Measurements from ENCODE around the gene GNRH2.
"Not testable (repeated sequence)": the region's sequence is repeated elsewhere in the genome, so short reads cannot be mapped to it uniquely, and the experiment has no call there.

GNRH2 gene

GRCh38 chr20:3075315-3075714 lies 31.9 kb downstream of the GNRH2 start:
- DNase-seq: not testable (repeated sequence)

- no peak for DNase-seq
Measured at GRCh38 chr20:3077618-3078134, 34.3 kb downstream of the GNRH2 start.

GRCh38 chr20:3080939-3081388 lies 37.5 kb downstream of the GNRH2 start:
- no peak for DNase-seq

- DNase-seq: no peak
Measured at GRCh38 chr20:3081641-3082040, 38.2 kb downstream of the GNRH2 start.

- DNase-seq: no peak
Measured at GRCh38 chr20:3082306-3082951, 39.0 kb downstream of the GNRH2 start.

GRCh38 chr20:3082955-3083952 lies 39.8 kb downstream of the GNRH2 start:
- no peak for DNase-seq

- DNase-seq: no peak
Measured at GRCh38 chr20:3084283-3084985, 41.0 kb downstream of the GNRH2 start, which contains the start of gene AVP. AVP (minus strand) TSS chr20:3084724; CDS start chr20:3084674, 50 bp downstream.

- DNase-seq: no peak
Measured at GRCh38 chr20:3084986-3085360, 41.6 kb downstream of the GNRH2 start.

- no peak for DNase-seq
Measured at GRCh38 chr20:3085571-3086072, 42.2 kb downstream of the GNRH2 start.

- no peak for DNase-seq
Measured at GRCh38 chr20:3088031-3088430, 44.6 kb downstream of the GNRH2 start.

- DNase-seq: no peak
Measured at GRCh38 chr20:3090565-3090964, 47.1 kb downstream of the GNRH2 start.

- peak; percentile 34 for DNase-seq
Measured at GRCh38 chr20:3092611-3093379, 49.4 kb downstream of the GNRH2 start.

- DNase-seq: no peak
Measured at GRCh38 chr20:3093861-3094361, 50.5 kb downstream of the GNRH2 start.

GRCh38 chr20:3094848-3095629 lies 51.6 kb downstream of the GNRH2 start:
- DNase-seq: no peak
